Activated CD4-positive, alpha-beta T cell treated with anti-CD3 and anti-CD28 coated beads, Interleukin-2, amount 10 ng/mL, durations not matched to agents 7 days and 5 days (primary cell): ENCODE data around the gene TMEM116. TPM values are rescaled to one million over a fixed set of nuclear protein-coding genes. Genes with fewer than 3 reads are reported as not detected.
"Not testable (repeated sequence)": the region's sequence is repeated elsewhere in the genome, so short reads cannot be mapped to it uniquely, and the experiment has no call there.

Experiments
- CTCF ChIA-PET: fragments of 350-600 bp; sonication (Branson Sonifier 250); formaldehyde crosslinking; loops from one replicate; lab custom pipeline; 2021; ENCODE audit warnings: antibody characterized with exemption; lab: Charles Lee
- POLR2A ChIA-PET: fragments of 350-600 bp; sonication (Branson Sonifier 250); formaldehyde crosslinking; loops from one replicate; lab custom pipeline; 2021; ENCODE audit warnings: antibody characterized with exemption; lab: Charles Lee
- DNase-seq: peaks from one replicate; pipeline ENCODE4 v3.0.0-alpha.2; 2020
- H3K27ac Mint-ChIP-seq: one replicate; pipeline ENCODE4 v1.8.0; 2021; ENCODE audit warnings: mild to moderate bottlenecking, moderate library complexity, mixed read lengths
- H3K27me3 Mint-ChIP-seq: one replicate; pipeline ENCODE4 v1.8.0; 2021; ENCODE audit warnings: mixed read lengths
- H3K36me3 Mint-ChIP-seq: one replicate; pipeline ENCODE4 v1.8.0; 2021; ENCODE audit warnings: low read depth, mixed read lengths
- H3K4me1 Mint-ChIP-seq: one replicate; pipeline ENCODE4 v1.8.0; 2021; ENCODE audit warnings: mixed read lengths
- H3K4me3 Mint-ChIP-seq: one replicate; pipeline ENCODE4 v1.8.0; 2021; ENCODE audit warnings: mild to moderate bottlenecking, moderate library complexity, mixed read lengths
- H3K9me3 Mint-ChIP-seq: one replicate; pipeline ENCODE4 v1.8.0; 2021; ENCODE audit warnings: mixed read lengths
- total RNA-seq, 2 experiments: library from RNA; stranded (reverse); gene quantifications; one replicate each; pipeline ENCODE4 v1.2.3, GENCODE V29; 2021

The TMEM116 gene
- total RNA-seq = 10 to 100 TPM; 16.6 to 16.9 TPM

DNA sequence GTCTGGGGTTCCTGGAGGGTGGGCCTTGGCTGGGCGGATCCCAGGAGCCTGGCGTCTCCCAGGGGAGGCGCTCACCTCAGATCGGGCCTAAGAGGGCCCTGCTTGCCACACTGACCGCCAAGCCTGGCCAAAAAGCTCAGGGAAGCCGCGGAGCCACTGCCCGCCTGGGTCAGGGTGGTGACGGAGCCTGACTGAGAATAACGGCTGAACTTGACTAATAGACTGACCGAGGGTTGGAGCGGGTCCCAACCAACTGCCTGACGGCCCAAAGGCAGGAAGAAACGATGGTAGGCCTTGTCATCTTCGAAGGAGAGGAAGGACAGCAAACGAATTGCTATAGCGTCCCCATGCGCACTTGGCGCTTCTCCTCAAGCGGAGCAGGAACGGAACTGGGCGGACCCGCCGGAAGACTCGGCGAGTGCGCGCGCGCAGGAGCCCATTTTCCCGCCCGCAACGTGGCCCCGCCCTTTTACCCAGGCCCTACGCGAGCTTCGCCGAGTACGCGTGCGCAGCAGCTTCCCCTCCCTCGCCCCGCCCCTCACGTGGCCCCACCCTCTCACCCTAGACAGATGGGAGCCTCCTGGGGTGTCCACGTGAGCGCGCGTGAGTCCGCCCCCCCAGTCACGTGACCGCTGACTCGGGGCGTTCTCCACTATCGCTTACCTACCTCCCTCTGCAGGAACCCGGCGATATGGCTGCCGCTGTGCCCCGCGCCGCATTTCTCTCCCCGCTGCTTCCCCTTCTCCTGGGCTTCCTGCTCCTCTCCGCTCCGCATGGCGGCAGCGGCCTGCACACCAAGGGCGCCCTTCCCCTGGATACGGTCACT is at the start of gene TMEM116, which contains the start of gene ERP29:
TSS of gene TMEM116 (minus strand) at position 391 of the 826 bp plus-strand sequence. CDS start 7,895 bp downstream, outside the sequence.
TSS of gene ERP29 (plus strand) at position 652 of the 826 bp plus-strand sequence. CDS start at position 692, 40 bp downstream.
- H3K4me1 Mint-ChIP-seq = peaks cover 48% of the 10 kb centered on the region

DNA sequence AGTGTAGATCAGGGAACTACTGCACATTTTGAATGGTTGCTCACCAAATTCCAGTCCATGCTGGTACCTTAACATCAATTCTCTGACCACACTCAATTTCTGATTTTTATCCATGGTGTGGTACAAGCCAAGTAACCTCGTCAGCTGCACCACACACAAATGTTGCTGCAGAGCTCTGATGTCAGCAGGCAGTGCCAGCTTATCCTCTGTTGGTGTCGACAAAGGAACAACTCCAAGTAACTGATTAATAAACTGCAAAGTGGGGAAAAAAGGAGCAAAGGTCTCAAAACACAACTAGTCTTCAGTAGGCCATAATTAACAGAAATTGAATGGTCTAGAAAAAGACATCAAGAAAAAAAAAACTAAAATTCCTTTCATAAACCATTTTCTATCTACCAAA is 48.2 kb upstream of the TMEM116 start:
- Mint-ChIP-seq H3K9me3 (no peaks in the 10 kb centered on the region), H3K36me3 (peaks cover 41% of the 10 kb centered on the region), H3K27ac (no peak overlapping the region), H3K4me1 (no peaks in the 10 kb centered on the region), H3K27me3 (no peaks in the 10 kb centered on the region), H3K4me3 (no peak overlapping the region)
- ChIA-PET POLR2A (no interaction called here), CTCF (interaction anchor here (0.6 to 1.0 kb wide), 2 partner anchors 65 to 72 kb away, joined by 3 read pairs; no protein-coding TSS in a partner anchor)
- no peak for DNase-seq

More for the DNA sequence above, at the start of gene TMEM116, which contains the start of gene ERP29:
- Mint-ChIP-seq H3K36me3 (peaks cover 57% of the 10 kb centered on the region), H3K4me3 (peak within 1 kb of the TSS; percentile 93), H3K9me3 (peaks cover 11% of the 10 kb centered on the region), H3K27me3 (no peaks in the 10 kb centered on the region), H3K27ac (peak within 1 kb of the TSS; percentile 98)
- CTCF ChIA-PET = interaction anchor here (0.5 to 2.9 kb wide), 16 partner anchors 9 to 187 kb away, joined by 3 to 16 read pairs (median 4); no protein-coding TSS in a partner anchor
- DNase-seq = peak; percentile 100
- POLR2A ChIA-PET = interaction anchor here (0.6 to 2.6 kb wide), 5 partner anchors 19 to 171 kb away, joined by 3 to 8 read pairs (median 3); partner anchors contain the start of gene MAPKAPK5

DNA sequence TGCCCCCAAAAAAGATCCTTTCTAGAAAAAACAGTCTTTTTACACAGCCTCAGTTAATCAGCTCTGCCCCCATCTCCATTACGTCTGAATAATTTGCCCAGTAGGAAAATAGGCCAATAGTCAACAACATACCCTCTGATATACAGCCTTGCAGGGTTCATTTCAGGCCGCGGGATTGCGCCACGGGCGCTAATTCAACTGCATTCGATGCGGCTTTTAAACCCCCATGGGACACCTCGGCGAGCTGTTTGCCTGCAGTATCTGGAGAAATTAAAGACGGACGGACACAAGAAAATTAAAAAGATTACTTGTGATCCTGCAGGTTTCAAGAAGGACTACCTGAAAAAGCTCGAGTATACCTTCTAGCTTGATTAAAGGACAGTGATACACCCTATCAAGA is 36.4 kb upstream of the TMEM116 start:
- H3K9me3 Mint-ChIP-seq = no peaks in the 10 kb centered on the region
- POLR2A ChIA-PET = interaction anchor here (0.6 kb wide), 1 partner anchor 26 kb away, joined by 10 read pairs; no protein-coding TSS in a partner anchor
- H3K4me3 Mint-ChIP-seq = no peak overlapping the region
- H3K4me1 Mint-ChIP-seq = peaks cover 8% of the 10 kb centered on the region
- peaks cover 50% of the 10 kb centered on the region for H3K36me3 Mint-ChIP-seq
- CTCF ChIA-PET = interaction anchor here (0.6 to 1.0 kb wide), 2 partner anchors 10 to 105 kb away, joined by 3 to 4 read pairs; no protein-coding TSS in a partner anchor
- DNase-seq = no peak
- H3K27me3 Mint-ChIP-seq = no peaks in the 10 kb centered on the region
- peak overlapping the region; percentile 16 for H3K27ac Mint-ChIP-seq

DNA sequence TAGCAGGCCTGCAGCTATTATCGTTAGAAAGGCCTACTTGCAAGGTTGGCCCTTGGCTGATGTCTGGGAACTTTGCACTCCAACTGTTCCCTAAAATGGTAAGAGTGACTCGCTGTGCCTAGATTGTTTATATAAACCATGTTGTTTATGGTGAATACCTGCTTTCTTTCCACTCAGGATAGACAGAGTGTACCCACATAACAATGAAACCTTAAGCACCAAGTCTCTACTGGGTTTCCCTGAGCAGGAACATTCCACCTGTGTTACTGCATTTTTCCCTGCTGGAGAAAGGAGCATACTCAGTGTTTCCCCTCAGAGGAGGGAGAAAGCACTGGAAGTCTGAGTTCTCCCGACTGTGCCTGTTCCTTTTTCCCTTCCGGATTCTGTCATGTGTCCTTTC is 33.0 kb upstream of the TMEM116 start:
- Mint-ChIP-seq H3K27me3 (no peaks in the 10 kb centered on the region), H3K36me3 (peaks cover 47% of the 10 kb centered on the region), H3K4me1 (no peaks in the 10 kb centered on the region), H3K9me3 (no peaks in the 10 kb centered on the region), H3K4me3 (no peak overlapping the region), H3K27ac (no peak overlapping the region)
- ChIA-PET POLR2A (no interaction called here), CTCF (interaction anchor here (1.1 kb wide), 1 partner anchor 27 kb away, joined by 3 read pairs; no protein-coding TSS in a partner anchor)
- DNase-seq = no peak

DNA sequence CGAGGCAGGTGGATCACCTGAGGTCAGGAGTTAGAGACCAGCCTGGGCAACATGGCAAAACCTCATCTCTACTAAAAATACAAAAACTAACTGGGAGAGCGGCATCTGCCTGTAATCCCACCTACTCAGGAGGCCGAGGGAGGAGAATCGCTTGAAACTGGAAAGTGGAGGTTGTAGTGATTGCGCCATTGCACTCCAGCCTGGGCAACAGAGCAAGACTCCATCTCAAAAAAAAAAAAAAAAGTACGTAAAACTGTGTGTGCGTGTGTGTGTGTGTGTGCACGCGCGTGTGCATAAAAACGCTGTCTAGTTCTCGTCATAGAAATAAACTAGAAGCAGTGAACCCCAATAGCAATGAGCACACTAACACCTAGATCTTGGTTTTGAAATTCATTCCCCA is 23.6 kb upstream of the TMEM116 start:
- POLR2A ChIA-PET, H3K27me3 Mint-ChIP-seq, H3K4me1 Mint-ChIP-seq, H3K27ac Mint-ChIP-seq, H3K9me3 Mint-ChIP-seq, DNase-seq, H3K4me3 Mint-ChIP-seq: not testable (repeated sequence)
- CTCF ChIA-PET = interaction anchor here (0.6 kb wide), 1 partner anchor 20 kb away, joined by 3 read pairs; no protein-coding TSS in a partner anchor
- H3K36me3 Mint-ChIP-seq = peaks cover 51% of the 10 kb centered on the region

DNA sequence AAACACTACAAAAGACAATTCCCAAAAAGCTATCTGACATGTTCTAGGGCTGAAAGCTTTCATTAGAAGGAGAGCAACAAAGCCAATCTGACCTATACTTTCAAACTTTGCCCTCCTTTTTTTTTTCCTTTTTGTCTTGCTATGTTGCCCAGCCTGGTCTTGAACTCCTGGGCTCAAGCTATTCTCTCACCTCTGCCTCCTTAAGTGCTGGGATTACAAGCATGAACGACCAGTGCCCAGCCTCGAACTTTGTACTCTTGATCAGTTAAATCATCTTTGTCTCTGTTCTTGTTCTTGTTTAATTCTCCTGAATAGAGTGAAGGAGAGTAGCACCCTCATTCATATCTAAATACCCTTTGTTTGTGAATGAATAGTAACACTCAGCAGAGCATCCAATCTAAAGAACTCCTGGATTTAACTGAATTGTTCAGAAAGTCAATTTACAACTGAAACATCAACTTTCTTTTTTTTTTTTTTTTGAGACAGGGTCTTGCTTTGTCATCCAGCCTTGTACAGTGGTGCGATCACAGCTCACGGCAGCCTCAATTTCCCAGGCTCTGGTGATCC is 22.3 kb upstream of the TMEM116 start:
- no peaks in the 10 kb centered on the region for H3K9me3 Mint-ChIP-seq
- ChIA-PET POLR2A (no interaction called here), CTCF (interaction anchor here (0.6 to 1.1 kb wide), 2 partner anchors 40 to 379 kb away, joined by 3 to 6 read pairs; no protein-coding TSS in a partner anchor)
- no peak for DNase-seq
- peaks cover 58% of the 10 kb centered on the region for H3K36me3 Mint-ChIP-seq
- peaks cover 4% of the 10 kb centered on the region for H3K4me1 Mint-ChIP-seq
- H3K27me3 Mint-ChIP-seq = no peaks in the 10 kb centered on the region
- H3K4me3 Mint-ChIP-seq = no peak overlapping the region
- no peak overlapping the region for H3K27ac Mint-ChIP-seq

DNA sequence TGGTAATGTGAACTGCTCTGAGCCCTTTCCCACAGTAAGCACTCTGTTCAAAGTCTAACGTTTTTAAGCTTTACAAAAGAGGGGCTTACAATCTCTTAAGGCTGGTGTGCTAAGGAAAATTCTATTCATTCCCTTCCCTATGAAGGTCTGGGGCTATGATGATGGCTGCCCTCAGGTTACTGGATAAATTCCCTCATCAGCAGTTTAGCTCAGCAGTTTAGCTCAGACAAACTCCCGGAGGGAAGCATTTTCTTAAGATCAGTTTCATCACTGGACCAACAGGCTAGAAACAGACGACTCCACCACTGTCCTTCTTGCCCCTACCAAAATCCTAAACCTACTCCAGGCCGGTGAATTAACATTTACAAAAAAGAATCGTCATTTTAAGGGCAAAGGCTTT is 19.3 kb upstream of the TMEM116 start:
- DNase-seq = no peak
- Mint-ChIP-seq H3K27ac (no peak overlapping the region), H3K4me3 (no peak overlapping the region), H3K9me3 (no peaks in the 10 kb centered on the region), H3K4me1 (peaks cover 4% of the 10 kb centered on the region), H3K27me3 (no peaks in the 10 kb centered on the region), H3K36me3 (peaks cover 50% of the 10 kb centered on the region)
- CTCF ChIA-PET = interaction anchor here (0.5 to 2.0 kb wide), 3 partner anchors 18 to 1269 kb away, joined by 3 to 11 read pairs (median 5); no protein-coding TSS in a partner anchor
- POLR2A ChIA-PET = no interaction called here

DNA sequence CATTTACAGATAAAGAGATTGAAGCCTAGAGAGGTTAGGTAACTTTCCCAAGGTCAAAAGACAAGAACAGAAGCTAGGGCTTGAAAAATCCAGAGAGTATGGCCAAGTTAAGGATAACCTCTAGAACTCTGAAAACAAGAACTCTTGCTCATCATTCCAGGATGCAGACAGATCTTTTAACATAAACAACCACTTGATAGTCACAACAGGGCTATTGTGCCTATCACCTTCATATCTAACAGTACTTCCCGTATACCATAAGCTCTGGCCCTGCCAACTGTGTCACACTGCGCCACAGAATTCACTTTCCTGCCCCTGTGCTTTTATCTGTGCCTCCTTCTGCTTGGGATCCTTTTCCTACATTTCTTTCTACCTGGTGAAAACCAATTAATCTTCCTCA is 18.5 kb upstream of the TMEM116 start:
- Mint-ChIP-seq H3K27me3 (no peaks in the 10 kb centered on the region), H3K4me1 (peaks cover 4% of the 10 kb centered on the region), H3K27ac (no peak overlapping the region), H3K36me3 (peaks cover 50% of the 10 kb centered on the region), H3K4me3 (no peak overlapping the region), H3K9me3 (no peaks in the 10 kb centered on the region)
- no peak for DNase-seq
- ChIA-PET POLR2A (no interaction called here), CTCF (interaction anchor here (0.6 kb wide), 1 partner anchor 217 kb away, joined by 4 read pairs; no protein-coding TSS in a partner anchor)

DNA sequence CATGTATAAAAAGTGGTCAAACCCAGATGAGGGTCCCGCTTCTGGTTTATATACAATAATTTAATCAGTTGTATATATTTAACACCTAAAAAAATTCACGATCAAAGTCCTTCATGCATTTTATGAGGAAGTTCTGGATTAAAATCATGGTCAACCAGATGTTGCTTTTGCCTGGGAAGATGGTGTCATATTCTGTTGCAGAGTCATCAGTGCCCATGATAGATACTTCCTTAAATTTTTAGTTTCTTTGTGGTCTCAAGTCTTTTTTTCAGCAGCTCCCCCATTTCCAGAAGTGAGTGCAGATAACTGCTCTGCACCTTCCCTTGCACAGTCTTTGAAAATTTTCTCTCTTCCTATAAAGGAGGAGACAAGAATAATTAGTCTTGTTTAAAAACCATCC is 16.3 kb upstream of the TMEM116 start:
- peaks cover 54% of the 10 kb centered on the region for H3K36me3 Mint-ChIP-seq

DNA sequence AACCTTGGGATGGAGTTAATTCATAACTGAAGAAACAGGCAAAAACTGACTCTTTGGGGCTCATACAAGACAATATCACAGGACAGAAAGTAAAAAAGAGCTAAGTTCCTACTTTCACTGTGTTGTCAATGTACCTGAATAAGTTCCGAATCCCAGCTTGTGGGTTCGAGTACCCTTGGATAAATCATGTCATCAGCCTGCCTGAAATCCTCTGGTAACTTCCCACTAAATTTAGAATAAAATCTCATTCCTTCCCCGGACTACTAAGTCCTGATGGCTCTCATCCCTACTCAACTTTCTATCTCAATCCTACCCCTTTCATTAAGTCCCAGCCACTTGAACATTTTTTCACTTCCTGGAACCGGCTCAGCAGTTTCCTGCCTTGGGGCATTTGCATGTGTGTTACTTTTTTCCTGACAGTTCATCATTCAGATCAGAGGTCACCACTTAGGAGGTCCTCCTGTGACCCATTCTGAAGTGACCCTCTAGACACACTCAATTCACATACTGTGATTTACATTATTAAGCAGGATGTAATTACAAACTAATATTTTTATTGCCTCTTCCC is 12.9 kb upstream of the TMEM116 start:
- POLR2A ChIA-PET = no interaction called here
- H3K9me3 Mint-ChIP-seq = no peaks in the 10 kb centered on the region
- no peak overlapping the region for H3K4me3 Mint-ChIP-seq
- no peaks in the 10 kb centered on the region for H3K27me3 Mint-ChIP-seq
- H3K36me3 Mint-ChIP-seq = peaks cover 62% of the 10 kb centered on the region
- H3K4me1 Mint-ChIP-seq = peaks cover 23% of the 10 kb centered on the region
- DNase-seq = no peak
- CTCF ChIA-PET = no interaction called here
- peak overlapping the region; percentile 37 for H3K27ac Mint-ChIP-seq

More for the DNA sequence above, 16.3 kb upstream of the TMEM116 start:
- Mint-ChIP-seq H3K9me3 (no peaks in the 10 kb centered on the region), H3K27me3 (no peaks in the 10 kb centered on the region), H3K27ac (no peak overlapping the region), H3K4me3 (no peak overlapping the region), H3K4me1 (peaks cover 17% of the 10 kb centered on the region)
- POLR2A ChIA-PET = interaction anchor here (0.7 kb wide), 1 partner anchor 15 kb away, joined by 3 read pairs; no protein-coding TSS in a partner anchor
- CTCF ChIA-PET = interaction anchor here (1.0 kb wide), 1 partner anchor 85 kb away, joined by 3 read pairs; no protein-coding TSS in a partner anchor
- no peak for DNase-seq

DNA sequence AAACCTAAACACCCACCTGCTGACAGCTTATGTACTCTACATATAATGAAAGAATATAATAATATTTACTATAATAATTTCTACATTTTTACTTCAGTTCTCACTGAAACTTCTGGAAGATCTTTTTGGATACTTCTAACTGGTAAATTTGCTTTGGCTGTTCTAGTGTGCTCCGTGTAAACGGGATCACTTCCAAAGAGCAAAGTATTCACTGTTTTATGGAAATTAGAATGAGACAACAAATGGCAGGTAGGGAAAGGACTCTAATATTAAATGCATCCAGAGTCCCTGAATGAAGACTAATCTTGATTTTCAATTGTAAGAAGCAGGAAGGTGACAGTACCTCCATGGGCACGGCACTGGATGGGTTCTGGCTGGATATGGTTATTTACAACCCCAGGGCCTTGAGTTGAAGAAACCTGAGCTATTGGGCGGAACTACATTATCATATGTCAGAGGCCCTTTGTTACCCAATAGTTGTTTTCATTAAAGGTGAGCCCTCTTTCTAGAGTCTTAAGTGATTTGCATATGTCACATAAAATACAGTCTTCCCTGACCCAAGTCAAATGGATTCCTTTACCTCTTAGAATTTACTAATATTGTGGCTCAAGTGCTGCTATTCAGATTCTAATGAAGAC is 10.9 kb upstream of the TMEM116 start:
- no peak overlapping the region for H3K27ac Mint-ChIP-seq

More for the DNA sequence above, 10.9 kb upstream of the TMEM116 start:
- POLR2A ChIA-PET = interaction anchor here (1.0 kb wide), 1 partner anchor 9 kb away, joined by 3 read pairs; no protein-coding TSS in a partner anchor
- Mint-ChIP-seq H3K4me3 (no peak overlapping the region), H3K27me3 (no peaks in the 10 kb centered on the region), H3K9me3 (no peaks in the 10 kb centered on the region), H3K36me3 (peaks cover 64% of the 10 kb centered on the region), H3K4me1 (peaks cover 31% of the 10 kb centered on the region)
- no peak for DNase-seq
- CTCF ChIA-PET = interaction anchor here (1.0 to 1.4 kb wide), 3 partner anchors 10 to 29 kb away, joined by 3 to 5 read pairs (median 3); no protein-coding TSS in a partner anchor
